Measurements from ENCODE around the gene CYP4F12.
"Not testable (repeated sequence)": the region's sequence is repeated elsewhere in the genome, so short reads cannot be mapped to it uniquely, and the experiment has no call there.

The CYP4F12 gene

DNA sequence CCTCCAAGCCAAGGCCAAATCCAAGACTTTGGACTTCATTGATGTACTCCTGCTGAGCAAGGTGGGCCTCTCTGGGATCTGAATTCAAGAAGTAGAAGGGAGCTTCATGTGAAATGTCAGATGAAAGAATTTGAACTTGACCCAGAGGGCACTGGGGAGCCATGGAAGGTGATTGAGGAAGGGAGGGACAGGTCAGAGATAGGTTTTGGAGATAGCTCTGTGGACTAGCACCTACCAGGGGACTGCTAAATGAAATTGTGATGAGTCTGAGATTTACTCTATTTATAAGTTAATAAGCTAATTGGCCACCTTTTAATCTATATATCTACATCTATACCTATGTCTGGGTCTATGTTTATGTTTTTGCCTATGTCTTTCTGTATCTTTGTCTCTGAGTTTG lies 22.8 kb upstream of the CYP4F12 start:
- not testable (repeated sequence) for DNase-seq (ENCODE audit: low read depth in 2 of 2)

DNA sequence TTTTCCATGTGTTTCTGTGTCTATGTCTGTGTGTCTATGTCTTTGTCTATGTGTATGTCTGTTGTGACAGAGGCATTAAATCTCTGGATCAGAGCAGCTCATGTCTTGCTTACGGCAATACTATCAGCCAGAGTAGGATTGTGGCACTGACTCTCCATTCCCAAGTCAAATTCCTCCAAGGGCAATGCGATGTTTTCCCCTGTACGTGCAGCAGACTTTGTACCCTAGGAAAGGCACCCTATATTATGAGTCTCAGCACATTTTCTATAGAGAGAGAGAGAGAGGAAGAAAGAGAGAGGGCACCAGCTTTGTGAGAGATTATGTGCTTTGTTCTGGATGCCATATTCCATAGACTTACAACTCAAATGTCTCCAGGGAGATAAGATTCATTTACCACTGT lies 21.1 kb upstream of the CYP4F12 start:
- no peak for DNase-seq (ENCODE audit: low read depth in 2 of 2)

DNA sequence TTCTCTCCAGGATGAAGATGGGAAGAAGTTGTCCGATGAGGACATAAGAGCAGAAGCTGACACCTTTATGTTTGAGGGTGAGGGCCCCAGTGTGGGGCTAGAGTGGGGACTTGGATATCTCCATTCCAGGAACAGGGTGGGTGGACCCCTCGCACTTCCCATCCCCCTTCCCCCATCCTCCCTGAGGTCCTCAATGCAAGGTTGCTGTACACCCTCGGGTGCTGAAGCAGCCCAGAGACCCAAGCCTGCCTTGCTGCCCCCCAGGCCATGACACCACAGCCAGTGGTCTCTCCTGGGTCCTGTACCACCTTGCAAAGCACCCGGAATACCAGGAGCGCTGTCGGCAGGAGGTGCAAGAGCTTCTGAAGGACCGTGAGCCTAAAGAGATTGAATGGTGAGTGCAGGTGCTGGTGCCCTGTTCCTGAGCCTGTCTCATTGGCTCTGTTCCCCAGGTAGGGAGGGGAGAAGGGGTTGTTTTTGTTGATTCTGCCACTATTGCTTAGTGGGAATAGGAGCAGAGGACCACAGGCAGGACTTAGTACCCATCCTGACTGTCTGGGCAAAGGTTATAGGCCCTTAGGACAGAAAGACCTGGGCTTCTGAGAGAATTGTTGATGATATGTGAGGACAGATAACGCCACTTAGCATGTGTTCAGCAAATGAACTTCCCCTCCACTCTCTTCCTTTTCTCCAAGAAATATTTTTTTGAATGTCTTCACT lies 20.2 kb upstream of the CYP4F12 start:
- no peak for DNase-seq (ENCODE audit: low read depth in 2 of 2)

DNA sequence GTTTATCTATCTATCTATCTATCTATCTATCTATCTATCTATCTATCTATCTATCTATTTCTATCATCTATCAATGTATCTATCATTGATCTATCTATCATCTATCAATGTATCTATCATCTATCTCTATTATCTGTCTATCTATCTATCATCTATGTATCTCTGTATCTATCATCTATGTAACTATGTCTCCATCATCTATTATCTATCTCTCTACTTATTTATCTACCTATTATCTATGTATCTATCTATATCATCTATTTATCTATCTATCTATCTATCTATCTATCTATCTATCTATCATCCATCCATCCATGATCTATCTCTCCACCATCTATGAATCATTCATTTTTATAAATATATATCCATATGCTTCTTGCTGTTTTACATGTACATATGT lies 16.4 kb upstream of the CYP4F12 start:
- DNase-seq (ENCODE audit: low read depth in 2 of 2): no peak

DNA sequence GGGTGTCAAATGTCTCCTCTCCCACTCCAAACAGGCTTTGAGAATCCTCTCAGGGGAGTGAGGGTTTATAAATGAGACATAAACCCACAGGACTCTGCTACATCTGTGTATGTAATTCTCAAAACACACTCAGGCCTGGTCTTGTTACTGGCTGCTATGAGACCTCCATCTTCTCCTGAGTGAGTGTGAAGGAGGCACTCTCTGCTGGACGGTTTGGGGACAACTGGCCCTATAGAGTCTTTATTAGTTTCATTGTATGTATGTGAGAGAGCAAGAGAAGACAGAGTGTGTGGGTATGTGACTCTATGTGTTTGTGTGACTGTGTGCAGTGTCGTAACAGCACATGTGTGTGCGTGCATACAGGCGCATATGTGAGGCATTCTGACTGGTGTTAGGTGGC lies 9.6 kb upstream of the CYP4F12 start:
- no peak for DNase-seq (ENCODE audit: low read depth in 2 of 2)

DNA sequence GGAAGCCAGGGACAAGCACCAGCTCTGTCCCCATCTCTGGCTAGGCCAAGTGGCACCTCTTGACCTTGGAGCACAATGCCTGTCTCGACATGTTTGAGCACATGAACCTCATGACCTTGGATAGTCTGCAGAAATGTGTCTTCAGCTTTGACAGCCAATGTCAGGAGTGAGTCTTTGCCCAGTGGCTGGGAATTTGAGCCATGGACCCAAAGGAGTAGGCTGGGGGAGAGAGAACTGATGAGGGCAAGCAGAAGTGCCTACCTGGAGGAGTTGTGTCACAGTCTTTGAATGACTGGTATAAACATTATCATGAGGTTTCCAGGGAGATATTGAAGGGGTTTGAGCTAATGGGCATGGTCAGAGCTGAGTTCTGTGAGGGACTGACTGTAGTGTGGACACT lies 6.7 kb upstream of the CYP4F12 start:
- no peak for DNase-seq (ENCODE audit: low read depth in 2 of 2)

DNA sequence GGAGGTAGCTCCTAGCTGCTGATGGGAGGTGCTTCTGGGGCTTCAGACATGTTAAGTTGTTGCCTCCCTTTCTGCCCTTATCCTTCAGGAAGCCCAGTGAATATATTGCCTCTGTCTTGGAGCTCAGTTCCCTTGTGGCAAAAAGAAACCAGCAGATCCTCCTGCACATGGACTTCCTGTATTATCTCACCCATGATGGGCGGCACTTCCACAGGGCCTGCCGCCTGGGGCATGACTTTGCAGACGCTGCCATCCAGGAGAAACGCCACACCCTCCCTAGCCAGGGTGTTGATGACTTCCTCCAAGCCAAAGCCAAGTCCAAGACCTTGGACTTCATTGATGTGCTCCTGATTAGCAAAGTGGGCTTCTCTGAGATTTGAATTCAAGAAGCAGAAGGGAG lies 6.0 kb upstream of the CYP4F12 start:
- no peak for DNase-seq (ENCODE audit: low read depth in 2 of 2)

DNA sequence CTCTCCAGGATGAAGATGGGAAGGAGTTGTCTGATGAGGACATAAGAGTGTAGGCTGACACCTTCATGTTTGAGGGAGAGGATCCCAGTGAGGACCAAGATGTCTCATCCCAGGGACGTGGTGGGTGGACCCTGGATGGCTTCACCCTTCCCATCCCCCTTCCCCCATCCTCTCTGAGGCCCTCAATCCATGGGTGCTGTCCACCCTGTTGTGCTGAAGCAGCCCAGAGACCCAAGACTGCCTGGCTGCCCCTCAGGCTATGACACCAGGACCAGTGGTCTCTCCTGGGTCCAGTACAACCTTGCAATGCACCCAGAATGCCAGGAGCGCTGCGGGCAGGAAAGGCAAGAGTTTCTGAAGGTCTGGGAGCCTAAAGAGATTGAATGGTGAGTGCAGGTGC lies 3.4 kb upstream of the CYP4F12 start:
- DNase-seq (ENCODE audit: low read depth in 2 of 2): no peak

DNA sequence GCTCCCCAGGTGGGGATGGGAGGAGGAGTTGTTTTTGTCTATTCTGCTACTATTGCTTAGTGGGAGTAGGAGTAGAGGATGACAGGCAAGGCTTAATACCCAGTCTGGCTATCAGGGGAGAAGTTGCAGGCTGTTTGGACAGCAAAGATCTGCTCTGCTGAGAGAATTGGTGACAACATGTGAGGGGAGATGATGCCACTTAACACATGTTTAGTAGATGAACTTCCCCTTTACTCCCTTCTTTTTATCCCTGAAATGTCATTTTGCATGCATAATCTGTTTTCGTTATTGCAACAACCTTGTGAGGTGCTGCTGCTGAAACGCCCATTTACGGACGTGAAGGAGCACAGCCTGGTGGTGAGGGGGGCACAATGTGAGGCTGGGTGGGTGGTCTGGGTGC lies 3.0 kb upstream of the CYP4F12 start:
- no peak for DNase-seq (ENCODE audit: low read depth in 2 of 2)

DNA sequence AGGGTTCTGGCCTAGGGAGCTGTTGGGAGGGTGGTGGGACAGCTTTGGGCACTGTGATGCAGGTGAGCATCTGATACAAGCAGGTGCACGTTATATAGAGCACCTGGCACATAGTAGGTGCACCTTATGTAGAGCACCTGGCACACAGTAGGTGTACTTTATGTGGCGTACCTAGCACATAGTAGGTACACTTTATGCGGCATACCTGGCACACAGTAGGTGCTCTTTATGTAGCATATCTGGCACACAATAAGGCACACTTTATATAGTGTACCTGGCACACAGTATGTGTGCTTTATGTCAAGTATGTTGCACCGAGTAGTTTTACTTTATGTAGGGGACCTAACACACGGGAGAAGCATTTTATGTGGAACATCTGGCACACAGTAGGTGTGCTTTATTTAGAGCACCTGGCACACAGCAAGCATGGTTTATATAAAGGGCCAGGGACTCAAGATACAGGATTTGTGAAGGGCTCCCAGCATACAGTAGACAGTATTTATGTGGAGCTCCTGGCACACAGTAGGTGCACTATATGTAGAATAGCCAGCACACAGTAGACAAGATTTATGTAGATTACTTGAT lies 1.6 kb upstream of the CYP4F12 start:
- DNase-seq (ENCODE audit: low read depth in 2 of 2): no peak

DNA sequence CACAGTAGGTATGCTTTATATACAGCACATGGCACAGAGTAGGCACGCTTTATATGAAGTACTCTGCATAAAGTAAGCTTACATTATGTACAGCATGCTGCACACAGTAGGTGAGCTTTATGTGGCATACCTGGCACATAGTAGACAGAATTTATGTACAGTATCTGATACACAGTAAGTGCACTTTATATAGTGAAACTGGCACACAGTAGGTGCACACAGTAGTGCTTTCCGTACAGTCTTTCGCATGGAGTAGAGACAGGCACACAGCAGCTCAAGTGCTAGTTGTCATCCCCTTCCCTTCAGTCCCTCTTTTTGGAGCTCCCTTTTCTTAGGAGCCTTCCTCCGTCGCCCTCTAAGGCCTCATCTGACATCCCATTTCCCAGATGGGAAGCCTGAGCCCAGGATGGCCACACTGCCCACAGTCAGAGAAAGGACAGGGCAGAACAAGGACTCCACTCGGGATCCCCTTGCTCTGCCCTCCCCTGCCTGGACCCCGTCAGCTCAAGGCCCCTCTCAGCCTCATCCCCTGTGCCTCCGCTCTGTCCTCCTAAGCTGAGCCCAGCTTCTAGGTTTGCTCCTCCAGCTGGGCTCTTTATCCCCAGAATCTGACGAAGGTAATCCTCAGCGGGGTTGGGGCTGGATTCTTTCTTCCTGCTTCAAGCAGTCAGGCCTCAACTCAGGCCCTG lies 852 bp upstream of the CYP4F12 start:
- DNase-seq (ENCODE audit: low read depth in 2 of 2): no peak

DNA sequence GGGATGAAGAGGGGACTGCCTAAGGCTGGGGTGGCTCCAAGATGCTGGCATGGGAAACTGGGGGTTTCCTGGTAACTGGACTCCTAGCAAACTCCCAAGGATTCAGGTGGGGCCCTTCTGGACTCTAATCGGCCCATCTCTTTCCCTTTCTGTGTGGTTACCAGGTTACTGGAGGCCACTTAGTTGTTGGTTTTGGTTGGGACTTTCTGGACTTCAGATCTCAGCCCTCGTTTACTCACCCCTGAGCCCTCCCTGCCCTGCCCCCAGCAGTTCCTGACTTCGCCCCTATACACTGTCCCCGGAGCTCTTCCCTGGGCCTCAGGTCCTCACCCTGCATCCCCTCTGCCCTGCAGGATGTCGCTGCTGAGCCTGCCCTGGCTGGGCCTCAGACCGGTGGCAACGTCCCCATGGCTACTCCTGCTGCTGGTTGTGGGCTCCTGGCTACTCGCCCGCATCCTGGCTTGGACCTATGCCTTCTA lies 328 bp downstream of the CYP4F12 start:
- DNase-seq (ENCODE audit: low read depth in 2 of 2): no peak

DNA sequence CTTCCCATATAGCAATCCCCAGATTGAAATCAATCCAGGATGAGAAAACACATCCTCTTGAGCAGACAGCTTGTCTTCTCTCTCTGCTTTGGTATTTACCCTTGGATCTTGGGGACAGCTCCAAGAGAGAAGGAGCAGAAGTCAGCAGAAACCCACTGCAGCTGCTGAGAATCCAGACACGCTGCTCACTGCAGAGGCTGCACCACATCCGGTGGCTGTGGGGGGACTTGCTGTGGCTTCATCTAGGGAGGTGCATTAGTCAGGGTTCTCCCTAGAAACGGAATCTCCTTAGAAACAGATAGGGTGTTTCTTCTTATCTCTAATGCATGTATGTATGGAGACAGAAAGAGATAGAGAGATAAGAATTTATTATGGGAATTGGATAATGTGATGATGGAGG lies 2.7 kb downstream of the CYP4F12 start:
- DNase-seq (ENCODE audit: low read depth in 2 of 2): no peak

DNA sequence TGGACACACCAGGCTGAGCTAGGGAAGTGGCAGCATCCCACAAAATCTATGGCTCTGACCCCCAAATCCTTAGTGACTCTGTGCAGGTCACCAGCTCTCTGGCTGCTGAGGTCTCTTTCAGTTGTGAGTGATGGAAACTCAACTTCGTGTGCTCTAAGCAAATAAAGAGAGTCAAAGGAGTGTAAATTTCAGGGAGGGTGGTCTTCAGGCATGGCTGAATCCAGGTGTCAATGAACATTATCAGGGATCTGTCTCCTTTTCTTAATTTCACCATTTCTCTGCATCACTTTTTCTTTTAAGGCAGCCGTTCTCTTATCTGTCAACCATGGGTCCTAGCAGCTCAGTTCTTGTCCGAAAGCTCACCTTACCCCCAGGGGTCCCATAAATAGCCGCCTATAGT lies 6.2 kb downstream of the CYP4F12 start:
- DNase-seq (ENCODE audit: low read depth in 2 of 2): no peak

DNA sequence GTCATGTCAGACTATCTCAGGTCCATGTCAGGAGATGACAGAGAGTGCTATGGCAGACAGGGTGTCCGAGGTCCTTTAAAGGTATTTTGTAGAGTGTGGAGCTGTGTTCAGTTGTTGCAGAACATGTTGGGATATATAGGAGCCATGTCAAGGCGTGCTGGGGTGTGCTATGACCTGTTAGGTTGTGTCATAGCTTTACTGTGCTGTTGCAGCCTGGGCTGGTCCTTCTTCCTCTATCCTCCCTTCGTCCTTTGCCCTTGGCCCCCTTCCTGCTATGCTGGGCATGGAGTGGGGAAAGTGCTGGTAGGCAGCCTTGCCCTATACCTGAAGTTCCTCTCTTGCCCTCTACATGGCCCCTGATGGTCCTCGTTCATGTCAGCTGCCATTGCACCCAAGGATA lies 7.0 kb downstream of the CYP4F12 start:
- not testable (repeated sequence) for DNase-seq (ENCODE audit: low read depth in 2 of 2)

DNA sequence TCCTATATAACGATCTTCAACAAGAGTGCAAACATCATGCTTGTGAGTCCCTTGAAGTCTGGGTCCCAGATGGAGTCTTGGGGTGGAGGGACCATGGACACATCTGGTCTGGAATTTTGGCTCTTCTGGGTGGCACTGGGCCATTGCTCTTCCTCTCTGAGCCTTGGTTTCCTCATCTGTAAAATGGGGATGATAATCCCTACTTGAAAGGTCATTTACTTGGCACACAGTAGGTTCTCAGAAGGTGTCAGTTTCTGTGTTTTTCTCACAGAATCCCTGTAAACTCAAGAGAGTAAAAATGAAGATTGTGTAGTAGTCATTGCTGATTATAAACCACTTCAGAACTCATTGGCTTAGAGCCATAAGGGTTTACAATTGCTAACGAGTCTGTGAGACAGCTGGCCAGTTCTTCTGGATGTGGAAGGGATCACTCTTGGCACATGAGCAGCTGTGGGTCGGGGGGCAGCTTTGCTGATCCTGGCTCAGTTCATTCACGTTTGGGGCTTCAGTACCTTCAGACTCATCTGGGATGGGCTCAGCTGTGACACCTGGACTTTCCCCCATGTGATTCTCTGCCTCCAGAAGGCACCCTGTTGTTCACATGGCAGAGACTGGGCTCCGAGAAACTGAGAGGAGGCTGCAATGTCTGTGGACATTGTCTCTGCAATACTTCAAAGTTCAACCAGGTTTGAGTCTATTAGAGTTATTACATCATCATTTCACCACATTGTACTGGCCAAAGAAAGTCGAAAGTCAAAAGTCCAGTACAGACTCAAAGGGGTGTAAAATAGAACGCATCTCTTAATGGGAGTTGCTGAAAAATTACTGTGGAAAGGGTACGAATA lies 7.8 kb downstream of the CYP4F12 start:
- no peak for DNase-seq (ENCODE audit: low read depth in 2 of 2)

DNA sequence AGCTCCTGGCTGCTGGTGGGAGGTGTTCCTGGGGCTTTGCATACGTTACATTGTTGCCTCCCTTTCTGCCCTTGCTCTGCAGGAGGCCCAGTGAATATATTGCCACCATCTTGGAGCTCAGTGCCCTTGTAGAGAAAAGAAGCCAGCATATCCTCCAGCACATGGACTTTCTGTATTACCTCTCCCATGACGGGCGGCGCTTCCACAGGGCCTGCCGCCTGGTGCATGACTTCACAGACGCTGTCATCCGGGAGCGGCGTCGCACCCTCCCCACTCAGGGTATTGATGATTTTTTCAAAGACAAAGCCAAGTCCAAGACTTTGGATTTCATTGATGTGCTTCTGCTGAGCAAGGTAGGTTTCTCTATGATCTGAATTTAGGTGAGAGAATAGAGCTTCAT lies 10.5 kb downstream of the CYP4F12 start:
- no peak for DNase-seq (ENCODE audit: low read depth in 2 of 2)

DNA sequence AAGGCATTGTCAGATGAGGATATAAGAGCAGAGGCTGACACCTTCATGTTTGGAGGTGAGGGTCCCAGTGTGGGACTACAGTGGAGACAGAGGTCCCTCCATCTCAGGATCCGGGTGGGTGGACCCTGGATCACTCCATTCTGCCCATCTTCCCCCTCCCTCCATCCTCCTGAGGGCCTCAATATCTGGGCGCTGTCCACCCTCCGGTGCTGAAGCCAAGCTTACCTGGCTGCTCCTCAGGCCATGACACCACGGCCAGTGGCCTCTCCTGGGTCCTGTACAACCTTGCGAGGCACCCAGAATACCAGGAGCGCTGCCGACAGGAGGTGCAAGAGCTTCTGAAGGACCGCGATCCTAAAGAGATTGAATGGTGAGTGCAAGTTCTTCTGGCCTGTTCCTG lies 11.9 kb downstream of the CYP4F12 start:
- DNase-seq (ENCODE audit: low read depth in 2 of 2): no peak

DNA sequence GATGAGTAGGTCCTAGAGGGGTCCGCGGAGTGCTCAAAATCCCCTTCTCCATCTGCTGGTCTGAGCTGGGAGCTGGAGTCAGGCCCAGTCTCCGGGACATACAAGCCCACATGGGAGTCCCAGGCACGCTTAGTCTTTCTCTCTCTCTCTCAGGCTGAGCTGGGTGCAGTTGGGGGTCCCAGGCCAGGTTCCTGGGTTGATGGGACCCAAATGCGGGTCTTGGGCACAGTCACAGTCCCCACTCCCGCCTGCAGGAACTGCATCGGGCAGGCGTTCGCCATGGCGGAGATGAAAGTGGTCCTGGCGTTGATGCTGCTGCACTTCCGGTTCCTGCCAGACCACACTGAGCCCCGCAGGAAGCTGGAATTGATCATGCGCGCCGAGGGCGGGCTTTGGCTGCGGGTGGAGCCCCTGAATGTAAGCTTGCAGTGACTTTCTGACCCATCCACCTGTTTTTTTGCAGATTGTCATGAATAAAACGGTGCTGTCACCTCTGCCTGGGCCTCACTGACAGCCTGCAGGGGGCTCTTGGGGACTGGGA lies 23.8 kb downstream of the CYP4F12 start:
- no peak for DNase-seq (ENCODE audit: low read depth in 2 of 2)

DNA sequence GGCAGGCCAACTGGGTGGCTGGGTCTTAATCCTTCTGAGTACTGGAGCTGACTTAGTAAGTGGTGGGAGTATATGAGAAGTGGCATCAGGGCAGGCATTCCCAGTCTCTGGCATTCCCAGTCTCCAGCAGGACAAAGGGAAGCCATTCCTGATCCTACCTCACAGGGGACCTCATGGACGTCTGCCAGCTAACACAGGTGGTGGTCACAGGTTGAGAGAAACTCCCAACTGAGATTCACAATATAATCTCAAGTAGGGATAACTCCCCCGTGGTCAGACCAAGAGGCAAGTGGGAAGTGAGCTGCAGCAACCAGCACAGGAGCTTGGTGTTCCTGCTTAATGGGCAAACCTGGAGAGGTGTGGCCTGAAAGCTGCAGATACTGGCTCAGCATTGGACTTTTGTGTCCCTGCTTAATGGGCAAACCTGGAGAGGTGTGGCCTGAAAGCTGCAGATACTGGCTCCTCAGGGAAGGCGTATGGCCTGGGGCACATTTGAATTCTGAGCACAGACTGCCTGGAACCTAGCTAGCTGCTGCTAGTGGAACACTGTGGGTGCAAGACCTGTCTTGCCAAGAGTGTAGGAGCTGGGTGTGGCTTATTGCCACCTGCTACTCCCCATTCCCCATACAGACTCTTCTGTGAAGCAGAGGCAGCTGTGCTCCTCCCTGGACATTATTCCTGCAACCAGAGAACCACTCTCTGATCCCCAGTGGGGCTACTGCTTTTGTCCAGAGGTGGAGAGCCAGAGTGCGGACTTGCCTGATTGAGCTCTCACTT lies 29.1 kb downstream of the CYP4F12 start:
- DNase-seq (ENCODE audit: low read depth in 2 of 2): no peak

DNA sequence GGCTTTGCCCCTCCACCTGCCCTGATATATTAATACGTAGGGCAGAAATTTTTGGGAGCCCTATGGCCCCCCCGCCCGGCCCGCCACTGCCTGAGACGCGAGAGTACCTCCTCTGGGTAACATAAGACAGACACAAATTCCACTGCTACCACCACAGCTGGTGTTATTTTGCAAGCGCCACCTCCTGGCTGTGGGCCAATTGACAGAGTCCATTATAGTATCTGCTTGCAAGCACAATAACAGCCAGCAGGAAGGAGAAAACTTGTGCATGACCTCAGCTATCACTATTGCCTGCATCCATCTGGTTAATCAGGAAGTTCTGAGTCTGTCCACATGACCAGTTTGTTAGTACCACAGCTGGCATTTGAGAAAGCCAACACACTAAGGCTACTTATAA lies 29.6 kb downstream of the CYP4F12 start:
- DNase-seq (ENCODE audit: low read depth in 2 of 2): no peak

Data from stimulated activated CD4-positive, alpha-beta T cell treated with anti-CD3 and anti-CD28 coated beads, Interleukin-1b, Interleukin-23, amount 100 ng/mL, for 4 hours (primary cell).